GM12801 (cell line): ENCODE results near the gene ADAMTS12.

Experiments used
- CTCF ChIP-seq: IDR thresholded peaks from one replicate; pipeline ENCODE4 v1.5.1; 2011; ENCODE audit warnings: control low read depth; ENCODE audit not compliant: insufficient read length; ENCODE audit errors: extremely low read depth

ADAMTS12 gene

GRCh38 chr5:33702867-33703266, 188.9 kb downstream of the ADAMTS12 start:
- no peak for TF ChIP-seq CTCF

GRCh38 chr5:33701951-33702350, 189.8 kb downstream of the ADAMTS12 start:
- TF ChIP-seq CTCF = no peak

GRCh38 chr5:33701251-33701650, 190.5 kb downstream of the ADAMTS12 start:
- no peak for TF ChIP-seq CTCF

- no peak for TF ChIP-seq CTCF
Observed at GRCh38 chr5:33696411-33696810, 195.4 kb downstream of the ADAMTS12 start.

GRCh38 chr5:33692980-33693379, 198.8 kb downstream of the ADAMTS12 start:
- TF ChIP-seq CTCF = no peak

GRCh38 chr5:33691856-33692255, 199.9 kb downstream of the ADAMTS12 start:
- no peak for TF ChIP-seq CTCF

- TF ChIP-seq CTCF = no peak
Observed at GRCh38 chr5:33690374-33691135, 201.2 kb downstream of the ADAMTS12 start.
